ENCODE results near the gene HOXC5. TPM values are rescaled to one million over a fixed set of nuclear protein-coding genes. Genes with fewer than 3 reads are reported as not detected.
A peak's percentile ranks its signal among the peaks of the same experiment; 100 is the strongest.

HOXC5 gene
- polyA plus RNA-seq, 1 donor = 2.7 TPM

DNA sequence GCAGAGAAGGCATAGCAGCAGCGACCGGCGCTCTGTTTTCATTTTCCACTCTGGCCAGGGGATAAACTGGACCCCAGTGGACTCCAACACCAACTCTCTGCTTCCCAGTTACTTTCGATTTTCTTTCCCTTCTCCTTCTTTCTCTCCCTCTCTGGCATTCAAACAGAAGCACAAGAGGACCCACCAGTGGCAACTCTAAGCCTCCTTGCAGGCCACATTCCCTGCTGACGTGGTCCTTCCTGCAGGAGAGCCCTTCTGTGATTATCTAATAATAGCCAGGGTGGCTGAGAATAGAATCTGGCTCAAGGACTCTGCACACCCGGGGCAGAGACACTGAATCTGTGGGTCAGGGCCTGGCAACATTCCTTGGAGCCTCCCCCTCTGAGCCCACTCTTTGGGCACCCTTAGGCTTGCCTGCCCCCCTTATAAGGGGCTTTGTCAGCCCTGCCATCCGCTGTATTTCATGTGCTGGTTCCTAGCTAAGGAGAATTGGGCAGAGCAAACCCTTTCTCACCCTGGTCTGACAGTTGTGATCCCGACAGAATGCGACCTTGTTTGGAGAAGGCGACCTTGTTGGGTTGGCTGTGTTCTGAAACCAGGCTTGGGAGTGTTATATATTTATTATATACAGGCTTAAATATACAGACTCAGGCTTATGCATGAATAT lies 12.8 kb upstream of the HOXC5 start:
- DNase-seq = no peak

DNA sequence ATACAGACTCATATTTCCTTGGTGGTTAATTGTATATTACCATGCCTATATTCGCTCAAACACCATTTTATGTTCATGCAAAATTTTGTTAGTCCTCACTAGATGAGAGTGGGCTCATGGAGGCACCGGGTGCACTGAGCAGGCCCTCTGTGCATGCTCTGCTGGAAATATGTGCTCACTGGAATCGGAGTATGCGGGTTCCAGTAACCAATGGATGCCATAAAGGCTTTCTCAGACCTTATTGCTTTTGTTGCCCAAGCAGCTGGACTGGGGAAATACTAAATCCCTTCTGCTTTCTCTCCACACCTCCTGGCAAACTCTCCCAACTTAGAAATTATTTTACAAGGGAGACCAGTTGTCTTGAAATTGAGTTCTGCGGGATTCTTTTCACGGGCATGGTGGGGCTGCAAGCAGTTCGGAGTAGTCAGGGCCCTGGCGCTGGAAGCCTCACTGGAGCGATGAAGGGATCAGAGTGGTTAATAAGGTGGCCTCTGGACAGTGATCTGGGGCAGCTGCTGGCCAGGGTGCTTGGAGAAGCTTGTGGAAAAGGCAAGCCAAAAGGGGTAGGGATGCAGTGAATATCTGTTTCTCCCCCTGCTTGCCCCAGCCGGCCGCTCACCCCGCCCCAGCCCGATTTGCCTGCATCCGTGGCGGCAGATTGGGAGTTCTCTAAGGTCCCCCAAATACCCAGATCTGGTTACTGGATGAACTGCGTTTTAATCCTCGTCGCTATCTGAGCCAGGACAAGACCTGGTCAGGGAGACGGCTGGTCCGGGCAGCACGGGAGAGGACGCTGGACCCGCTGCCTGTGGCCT lies 12.1 kb upstream of the HOXC5 start:
- DNase-seq = no peak

DNA sequence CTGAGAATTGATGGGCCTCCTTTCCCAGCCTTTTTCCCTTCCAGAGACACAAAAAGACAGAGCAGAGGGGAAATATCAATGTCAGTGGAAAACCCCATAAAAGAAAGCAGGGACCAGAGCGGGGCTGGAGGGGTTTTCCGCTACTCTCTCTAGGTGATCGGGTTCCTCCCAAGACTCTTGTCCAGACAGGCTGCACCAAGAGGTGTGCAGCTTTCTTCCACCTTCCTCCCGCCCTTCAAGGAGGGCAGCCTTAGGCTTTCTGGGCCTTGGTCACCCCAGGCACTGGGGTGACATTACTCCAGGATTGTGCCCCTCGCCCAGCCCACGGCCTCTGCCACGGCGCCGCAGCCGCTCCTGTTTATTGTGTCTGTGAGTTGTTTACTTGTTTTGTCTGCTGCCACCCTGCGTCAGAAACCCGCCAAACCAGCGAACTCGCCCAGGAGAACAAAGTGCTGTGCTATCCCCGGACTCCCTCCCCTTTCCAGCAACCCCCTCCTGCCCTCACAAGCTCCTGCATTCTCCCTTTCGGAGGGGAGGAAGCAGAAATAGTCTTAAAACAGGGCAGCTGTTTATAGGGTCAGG lies 11.3 kb upstream of the HOXC5 start:
- DNase-seq = no peak

DNA sequence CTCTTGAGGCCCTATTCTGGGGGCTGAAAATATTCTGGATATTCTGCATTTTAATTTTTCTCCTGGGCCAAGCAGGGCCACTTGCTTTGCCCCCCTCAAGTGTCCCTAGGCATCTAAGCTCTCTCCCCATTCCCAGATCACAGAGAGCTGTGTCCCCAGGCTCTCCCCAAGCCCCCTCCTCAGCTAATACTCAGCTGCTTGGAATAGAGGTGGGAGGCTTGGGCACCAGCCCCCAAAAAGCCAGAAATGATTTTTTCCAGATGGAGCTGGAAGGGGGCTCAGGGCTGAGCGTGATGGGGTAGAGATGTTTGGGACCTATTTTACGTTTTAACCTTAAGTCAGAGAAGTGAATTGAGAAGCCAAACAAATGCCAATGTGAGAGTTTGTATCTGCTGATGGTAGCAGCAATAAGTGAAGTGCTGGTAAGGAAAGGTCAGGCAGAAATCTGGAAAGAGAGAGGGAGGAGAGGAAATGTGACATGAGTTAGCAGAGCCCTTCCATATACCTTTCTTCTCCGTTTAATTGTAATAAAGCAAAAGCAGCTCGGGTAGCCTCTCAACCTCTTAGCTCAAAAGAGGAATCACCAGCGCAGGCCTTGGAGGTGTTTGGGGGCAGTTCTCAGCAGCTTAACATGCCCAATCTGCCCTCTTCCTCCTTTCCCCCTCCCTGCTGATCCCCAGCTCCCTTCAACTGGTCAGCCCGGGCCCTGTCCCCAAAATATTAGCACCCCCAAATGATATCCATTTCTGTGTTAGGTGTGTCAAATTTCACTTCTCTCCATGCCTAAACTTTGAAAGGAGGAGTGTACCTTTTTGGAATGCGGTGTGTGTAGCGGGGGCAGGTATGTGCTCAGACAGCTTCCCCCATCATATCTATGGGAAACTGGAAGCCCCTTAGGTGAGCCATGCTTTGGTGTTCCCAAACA lies 9.6 kb upstream of the HOXC5 start:
- DNase-seq = no peak

DNA sequence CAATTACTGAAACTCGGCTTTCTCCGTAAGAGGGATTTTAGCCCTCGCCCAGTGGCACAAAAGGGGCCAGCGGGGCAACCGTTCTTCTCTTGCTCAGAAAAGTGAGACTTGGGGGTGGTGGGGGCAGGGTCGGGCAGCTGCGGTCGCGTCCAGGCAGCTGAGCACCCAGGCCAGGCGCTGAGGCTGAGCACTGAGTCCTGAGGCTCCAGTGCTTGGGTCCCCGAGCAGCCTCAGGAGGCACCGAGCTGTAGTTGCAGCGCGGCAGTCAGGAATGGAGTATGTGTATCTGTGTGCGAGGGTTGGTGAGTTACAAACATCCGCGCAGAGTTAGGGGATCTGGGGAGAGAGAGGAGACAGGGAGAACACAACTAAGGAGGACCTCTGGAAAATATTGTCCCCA lies 8.7 kb upstream of the HOXC5 start:
- no peak for DNase-seq

DNA sequence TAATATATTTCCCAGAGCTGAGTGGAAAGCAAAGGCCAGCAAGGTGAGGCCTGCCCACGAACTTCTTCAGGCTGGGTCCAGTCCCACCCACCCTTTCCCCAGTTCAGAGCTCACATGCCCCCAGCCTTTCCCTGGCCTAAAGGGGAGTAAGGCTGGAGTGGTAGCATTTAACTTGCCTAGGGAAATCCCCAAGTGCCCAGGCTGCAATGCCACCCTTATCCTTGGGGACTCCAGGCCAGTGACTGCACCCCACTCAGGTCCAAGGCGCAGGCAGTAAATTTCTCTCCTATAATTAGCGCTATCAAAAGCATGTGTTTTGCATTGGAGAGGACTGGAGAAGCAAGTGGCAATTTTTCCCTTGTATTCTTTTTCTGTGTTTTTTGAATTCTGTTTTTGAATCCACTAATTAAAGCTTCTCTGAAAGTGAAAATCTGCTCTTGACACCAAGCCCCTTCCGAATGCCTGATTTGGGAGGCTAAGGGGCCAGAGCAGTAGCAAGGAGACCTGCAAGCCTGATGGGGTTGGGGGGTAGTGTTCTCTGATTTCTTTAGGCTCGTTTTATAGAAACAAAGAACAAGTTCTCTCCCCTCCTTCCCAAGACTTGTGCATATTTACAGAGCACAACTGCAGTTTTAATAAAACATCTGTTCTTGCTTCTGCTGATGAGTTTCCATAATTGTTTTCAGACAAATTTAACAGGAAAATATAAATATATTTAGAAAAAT lies 8.1 kb upstream of the HOXC5 start:
- no peak for DNase-seq

DNA sequence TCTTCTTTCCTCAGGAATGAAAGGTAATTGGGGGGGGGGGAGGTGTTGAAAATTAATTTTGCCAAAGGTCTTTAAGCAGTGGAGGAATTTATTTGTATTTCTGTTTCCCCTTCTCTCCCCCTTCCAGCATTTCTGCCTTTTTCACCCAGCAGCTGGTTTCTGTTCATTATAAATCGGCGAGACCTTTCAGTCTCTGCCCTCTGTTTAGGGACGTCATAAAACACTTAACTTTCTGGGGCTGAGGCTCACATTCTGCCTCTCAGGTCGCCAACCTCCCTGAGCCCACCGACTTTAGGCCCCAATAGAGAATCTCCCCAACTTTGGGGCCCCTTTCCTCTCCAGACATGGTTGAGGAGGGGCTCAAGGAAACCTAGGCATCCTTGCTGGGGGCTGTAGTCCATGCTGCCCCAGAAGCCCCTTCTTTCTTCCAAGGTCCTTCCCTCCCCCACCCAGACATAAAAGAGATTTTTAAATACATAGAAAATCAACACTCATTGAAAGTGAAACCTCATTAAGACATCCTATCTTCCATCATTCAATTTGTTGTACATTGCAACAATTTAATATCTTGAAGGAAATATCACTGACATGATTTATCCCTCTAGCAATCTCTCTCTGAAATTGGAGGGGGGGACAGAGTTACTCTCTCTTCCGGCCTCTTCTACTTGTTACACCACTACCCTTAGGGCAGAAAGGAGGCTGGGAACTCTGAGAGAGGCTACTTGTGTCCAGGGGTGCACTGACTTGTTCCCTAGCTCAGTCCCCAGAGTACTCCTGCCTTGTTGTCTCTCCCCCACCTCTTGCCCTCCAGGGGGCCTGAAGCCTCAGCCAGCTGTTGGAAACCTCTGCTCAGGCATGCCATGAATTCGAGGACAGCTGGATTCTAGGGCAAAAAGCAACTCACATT lies 7.1 kb upstream of the HOXC5 start:
- no peak for DNase-seq

DNA sequence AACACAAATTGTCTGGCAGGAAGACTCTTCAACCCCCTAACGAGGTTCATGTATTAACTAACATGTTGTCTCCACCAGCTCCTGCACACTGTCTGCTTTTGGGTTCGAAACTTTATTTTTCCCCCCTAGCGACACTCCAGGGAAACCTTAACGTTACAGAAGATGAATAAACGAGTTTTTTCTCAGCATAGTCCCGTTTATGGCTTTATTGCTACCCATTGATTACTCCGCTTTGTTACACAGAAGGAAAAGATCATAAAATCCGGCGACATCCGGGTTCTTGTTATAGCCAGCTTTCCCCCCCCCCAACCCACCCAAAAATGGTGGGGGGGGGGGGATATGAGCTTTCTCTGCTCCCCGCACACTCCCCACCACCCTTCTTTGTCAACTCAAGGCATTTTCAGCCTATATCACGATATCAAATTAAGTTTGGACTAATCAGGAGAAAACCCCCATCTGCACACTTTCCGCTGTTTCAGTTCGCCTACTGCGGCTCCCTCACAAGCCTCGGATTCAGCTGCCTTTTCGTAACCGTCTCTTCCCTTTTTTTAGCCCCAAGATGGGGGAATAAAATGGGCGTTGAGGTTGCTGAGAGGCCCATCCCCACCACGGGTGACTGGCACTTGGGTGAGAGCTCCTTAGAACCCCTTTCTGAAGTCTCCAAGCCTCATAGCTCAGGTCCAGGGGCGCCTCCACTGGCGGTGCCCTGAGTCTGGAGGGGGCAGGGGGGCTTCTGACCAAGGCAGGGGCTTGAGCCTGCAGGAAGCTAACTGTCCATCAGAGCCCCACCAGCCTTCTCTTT lies 6.0 kb upstream of the HOXC5 start:
- DNase-seq = no peak

DNA sequence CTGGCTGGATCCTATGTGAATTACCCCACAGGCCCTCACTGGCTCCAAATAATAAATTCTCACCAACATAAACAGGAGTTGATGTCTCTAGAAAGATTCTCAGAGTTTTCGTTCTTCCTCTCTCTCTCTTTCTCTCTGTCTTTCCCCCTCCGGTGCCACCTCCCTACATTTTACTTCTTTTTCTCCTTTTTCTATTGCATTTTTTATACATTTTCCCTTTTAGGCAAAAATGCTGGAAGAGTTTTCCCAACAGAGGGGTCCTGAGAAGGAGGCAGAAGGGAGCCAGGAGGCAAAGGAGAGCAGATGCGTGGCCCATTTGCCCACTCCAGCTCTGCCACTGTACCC lies 5.4 kb upstream of the HOXC5 start:
- DNase-seq = no peak

DNA sequence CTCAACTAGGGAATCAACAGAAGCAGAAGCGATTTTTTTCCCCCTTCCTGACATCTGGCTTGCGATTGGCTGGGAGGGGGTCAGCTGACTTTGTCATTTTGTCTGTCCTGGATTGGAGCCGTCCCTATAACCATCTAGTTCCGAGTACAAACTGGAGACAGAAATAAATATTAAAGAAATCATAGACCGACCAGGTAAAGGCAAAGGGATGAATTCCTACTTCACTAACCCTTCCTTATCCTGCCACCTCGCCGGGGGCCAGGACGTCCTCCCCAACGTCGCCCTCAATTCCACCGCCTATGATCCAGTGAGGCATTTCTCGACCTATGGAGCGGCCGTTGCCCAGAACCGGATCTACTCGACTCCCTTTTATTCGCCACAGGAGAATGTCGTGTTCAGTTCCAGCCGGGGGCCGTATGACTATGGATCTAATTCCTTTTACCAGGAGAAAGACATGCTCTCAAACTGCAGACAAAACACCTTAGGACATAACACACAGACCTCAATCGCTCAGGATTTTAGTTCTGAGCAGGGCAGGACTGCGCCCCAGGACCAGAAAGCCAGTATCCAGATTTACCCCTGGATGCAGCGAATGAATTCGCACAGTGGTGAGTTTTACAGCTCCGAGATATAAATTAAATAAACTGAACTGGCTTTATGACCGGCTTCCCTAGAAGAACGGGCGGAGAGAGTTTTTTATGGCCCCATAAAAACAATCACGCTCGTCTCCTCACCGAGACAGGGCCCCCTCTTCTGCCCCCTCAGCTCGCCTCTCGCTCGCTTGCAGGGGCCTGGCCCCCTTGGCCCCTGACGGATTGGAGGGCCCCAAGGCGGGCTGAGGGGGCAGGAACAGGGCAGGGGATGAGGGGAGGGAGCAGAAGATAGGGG lies 4.3 kb upstream of the HOXC5 start, which contains the start of gene HOXC6:
HOXC6 (plus strand) TSS at position 127 of the 888 bp plus-strand sequence; CDS start at position 209, 82 bp downstream.
- DNase-seq = peak; percentile 78

DNA sequence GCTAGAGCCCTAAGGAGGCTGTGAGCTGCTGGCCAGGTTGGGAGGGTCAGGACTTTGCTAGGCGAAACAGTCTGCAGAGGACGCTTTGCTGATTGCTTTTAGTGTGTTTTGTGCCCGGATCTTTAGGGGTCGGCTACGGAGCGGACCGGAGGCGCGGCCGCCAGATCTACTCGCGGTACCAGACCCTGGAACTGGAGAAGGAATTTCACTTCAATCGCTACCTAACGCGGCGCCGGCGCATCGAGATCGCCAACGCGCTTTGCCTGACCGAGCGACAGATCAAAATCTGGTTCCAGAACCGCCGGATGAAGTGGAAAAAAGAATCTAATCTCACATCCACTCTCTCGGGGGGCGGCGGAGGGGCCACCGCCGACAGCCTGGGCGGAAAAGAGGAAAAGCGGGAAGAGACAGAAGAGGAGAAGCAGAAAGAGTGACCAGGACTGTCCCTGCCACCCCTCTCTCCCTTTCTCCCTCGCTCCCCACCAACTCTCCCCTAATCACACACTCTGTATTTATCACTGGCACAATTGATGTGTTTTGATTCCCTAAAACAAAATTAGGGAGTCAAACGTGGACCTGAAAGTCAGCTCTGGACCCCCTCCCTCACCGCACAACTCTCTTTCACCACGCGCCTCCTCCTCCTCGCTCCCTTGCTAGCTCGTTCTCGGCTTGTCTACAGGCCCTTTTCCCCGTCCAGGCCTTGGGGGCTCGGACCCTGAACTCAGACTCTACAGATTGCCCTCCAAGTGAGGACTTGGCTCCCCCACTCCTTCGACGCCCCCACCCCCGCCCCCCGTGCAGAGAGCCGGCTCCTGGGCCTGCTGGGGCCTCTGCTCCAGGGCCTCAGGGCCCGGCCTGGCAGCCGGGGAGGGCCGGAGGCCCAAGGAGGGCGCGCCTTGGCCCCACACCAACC lies 3.1 kb upstream of the HOXC5 start:
- DNase-seq = no peak

DNA sequence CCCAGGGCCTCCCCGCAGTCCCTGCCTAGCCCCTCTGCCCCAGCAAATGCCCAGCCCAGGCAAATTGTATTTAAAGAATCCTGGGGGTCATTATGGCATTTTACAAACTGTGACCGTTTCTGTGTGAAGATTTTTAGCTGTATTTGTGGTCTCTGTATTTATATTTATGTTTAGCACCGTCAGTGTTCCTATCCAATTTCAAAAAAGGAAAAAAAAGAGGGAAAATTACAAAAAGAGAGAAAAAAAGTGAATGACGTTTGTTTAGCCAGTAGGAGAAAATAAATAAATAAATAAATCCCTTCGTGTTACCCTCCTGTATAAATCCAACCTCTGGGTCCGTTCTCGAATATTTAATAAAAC lies 2.4 kb upstream of the HOXC5 start:
- no peak for DNase-seq

DNA sequence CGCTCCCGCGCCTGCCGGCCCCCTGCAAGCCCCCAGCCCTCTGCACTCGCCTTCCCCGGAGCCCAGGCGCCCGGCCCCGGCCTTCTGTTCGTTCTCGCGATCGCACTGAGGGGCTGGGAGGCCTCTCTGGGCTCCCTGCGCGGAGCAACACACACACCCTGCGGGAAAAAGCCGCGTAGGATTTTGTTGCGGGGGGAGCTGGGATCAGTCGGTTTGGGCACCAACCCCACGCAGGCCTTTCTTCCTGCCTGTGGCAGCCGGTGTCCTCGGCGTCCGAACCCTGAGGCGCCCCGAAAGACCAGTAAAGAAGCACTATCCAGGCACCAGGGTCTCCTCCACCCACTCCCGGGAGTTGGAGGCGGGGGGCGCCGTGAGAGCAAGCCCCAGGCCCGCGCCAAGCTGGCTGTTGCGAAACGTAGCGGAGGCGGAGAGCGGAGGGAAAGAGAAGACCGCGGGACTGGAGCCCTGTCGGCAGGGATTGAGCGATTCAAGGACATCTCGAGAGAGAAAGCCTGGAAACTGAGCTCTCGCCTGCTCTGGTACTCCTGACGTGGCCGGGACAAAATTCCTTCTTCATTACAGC lies 1.9 kb upstream of the HOXC5 start:
- no peak for DNase-seq

DNA sequence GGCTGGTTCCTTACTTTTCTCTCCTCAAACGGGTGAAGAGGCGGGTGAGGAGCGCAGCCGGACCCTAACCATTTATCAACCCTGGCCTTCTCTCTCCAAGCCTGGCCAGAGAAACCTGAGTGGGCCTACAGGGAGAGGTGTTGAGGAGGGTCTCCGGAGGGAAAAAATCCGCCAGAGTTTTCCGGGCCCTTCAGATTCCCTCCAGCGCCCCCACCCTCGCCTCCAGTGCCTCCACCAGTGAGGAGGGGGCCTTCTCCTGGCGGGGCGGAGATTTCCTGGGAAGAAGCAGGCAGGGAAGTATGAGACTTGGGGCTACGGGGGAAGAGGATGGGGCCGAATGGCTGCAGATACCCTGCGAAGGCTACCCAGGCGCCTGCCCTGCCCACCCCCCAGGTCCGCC lies 1.4 kb upstream of the HOXC5 start:
- DNase-seq = no peak

DNA sequence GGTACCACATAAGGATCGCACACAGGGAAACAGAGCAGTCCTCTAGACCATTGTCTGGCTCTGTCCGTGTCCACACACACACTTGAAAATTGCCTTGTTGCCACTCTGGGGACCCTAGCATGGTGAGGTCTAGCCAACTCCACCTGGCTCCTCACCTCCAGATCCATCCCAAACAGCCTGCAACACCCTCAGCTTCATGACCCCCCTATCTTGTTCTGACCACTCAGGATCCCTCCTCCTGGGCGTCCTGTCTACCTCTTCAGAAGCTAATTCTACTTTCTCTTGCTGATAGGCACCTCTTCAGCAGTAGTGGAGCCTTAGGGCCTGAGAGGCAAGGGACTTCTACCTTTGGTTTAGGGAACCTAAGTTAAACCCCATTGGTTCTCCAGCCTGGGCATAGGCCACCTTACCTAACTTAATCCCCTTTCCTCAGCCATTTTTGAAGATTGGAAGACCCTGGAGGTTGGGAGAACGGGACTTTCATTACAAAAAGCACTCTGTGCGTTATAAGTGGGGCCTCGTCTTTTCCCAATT lies 697 bp upstream of the HOXC5 start:
- no peak for DNase-seq

DNA sequence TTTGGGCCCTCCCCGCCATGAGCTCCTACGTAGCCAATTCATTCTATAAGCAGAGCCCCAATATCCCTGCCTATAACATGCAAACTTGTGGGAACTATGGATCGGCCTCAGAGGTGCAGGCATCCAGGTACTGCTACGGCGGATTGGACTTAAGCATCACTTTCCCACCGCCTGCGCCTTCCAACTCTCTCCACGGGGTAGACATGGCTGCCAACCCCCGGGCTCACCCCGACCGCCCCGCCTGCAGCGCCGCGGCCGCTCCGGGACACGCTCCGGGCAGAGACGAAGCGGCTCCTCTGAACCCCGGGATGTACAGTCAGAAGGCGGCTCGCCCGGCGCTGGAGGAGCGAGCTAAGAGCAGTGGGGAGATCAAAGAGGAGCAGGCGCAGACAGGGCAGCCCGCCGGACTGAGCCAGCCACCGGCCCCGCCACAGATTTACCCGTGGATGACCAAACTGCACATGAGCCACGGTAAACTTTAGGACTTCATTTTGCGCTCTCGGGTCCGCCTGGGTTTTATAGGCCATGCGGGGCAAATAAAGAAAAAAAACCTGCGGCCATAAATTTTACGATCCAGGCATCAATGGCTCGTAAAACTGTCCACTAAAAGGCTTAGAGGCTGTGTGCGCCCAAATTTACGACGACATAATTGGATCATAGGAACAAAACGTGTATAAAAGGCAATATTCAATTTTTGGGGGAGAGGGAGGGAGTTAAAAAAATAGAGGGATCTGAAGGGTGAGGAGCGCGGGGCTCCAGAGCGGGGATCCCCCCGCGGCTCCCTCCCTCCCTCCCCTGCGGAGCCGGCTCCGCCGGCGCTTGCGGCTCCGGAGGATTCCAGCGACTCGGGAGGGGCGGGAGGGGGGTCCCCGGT lies 493 bp downstream of the HOXC5 start:
- DNase-seq = peak; percentile 89
